Activated naive CD8-positive, alpha-beta T cell treated with anti-CD3 and anti-CD28 coated beads for 36 hours (primary cell): ENCODE results near the gene EDN1. TPM values are rescaled to one million over a fixed set of nuclear protein-coding genes. Genes with fewer than 3 reads are reported as not detected.
"Not testable (repeated sequence)": the region's sequence is repeated elsewhere in the genome, so short reads cannot be mapped to it uniquely, and the experiment has no call there.

ENCODE experiments used
- DNase-seq: peaks from one replicate; pipeline ENCODE4 v3.0.0; 2021
- H3K27ac Mint-ChIP-seq: one replicate; pipeline ENCODE4 v1.8.0; 2022; ENCODE audit warnings: mild to moderate bottlenecking, moderate library complexity, mixed read lengths
- H3K27me3 Mint-ChIP-seq: one replicate; pipeline ENCODE4 v1.8.0; 2022; ENCODE audit warnings: mild to moderate bottlenecking, mixed read lengths
- H3K36me3 Mint-ChIP-seq: one replicate; pipeline ENCODE4 v1.8.0; 2021; ENCODE audit warnings: mild to moderate bottlenecking, mixed read lengths
- H3K4me1 Mint-ChIP-seq: one replicate; pipeline ENCODE4 v1.8.0; 2021; ENCODE audit warnings: mixed read lengths
- H3K4me3 Mint-ChIP-seq: one replicate; pipeline ENCODE4 v1.8.0; 2022; ENCODE audit warnings: mild to moderate bottlenecking, moderate library complexity, mixed read lengths
- H3K9me3 Mint-ChIP-seq: one replicate; pipeline ENCODE4 v1.8.0; 2022; ENCODE audit warnings: mixed read lengths
- total RNA-seq, 2 experiments: library from RNA; stranded (reverse); gene quantifications; one replicate each; pipeline ENCODE4 v1.2.3, GENCODE V29; 2021

EDN1 gene
- total RNA-seq, 2 experiments from 2014 or later, result not detected

- H3K4me1 Mint-ChIP-seq, result no peaks in the 10 kb centered on the region
- no peak overlapping the region for H3K27ac Mint-ChIP-seq
- H3K9me3 Mint-ChIP-seq, result peaks cover 3% of the 10 kb centered on the region
- H3K4me3 Mint-ChIP-seq, result no peak overlapping the region
- peaks cover 2% of the 10 kb centered on the region for H3K36me3 Mint-ChIP-seq
- peaks cover 38% of the 10 kb centered on the region for H3K27me3 Mint-ChIP-seq
- no peak for DNase-seq
These were observed 28.6 kb downstream of the EDN1 start for GRCh38 chr6:12318749-12319148.

- H3K9me3 Mint-ChIP-seq, H3K4me1 Mint-ChIP-seq, H3K4me3 Mint-ChIP-seq, H3K27ac Mint-ChIP-seq, DNase-seq, H3K36me3 Mint-ChIP-seq: not testable (repeated sequence)
- H3K27me3 Mint-ChIP-seq, result peaks cover 27% of the 10 kb centered on the region
These were observed 29.9 kb downstream of the EDN1 start for GRCh38 chr6:12320074-12320473.

GRCh38 chr6:12324099-12324498, 33.9 kb downstream of the EDN1 start:
- no peak overlapping the region for H3K27ac Mint-ChIP-seq
- H3K27me3 Mint-ChIP-seq, result peaks cover 13% of the 10 kb centered on the region
- H3K9me3 Mint-ChIP-seq, result no peaks in the 10 kb centered on the region
- DNase-seq, result no peak
- H3K36me3 Mint-ChIP-seq, result no peaks in the 10 kb centered on the region
- H3K4me1 Mint-ChIP-seq, result no peaks in the 10 kb centered on the region
- no peak overlapping the region for H3K4me3 Mint-ChIP-seq

GRCh38 chr6:12324748-12325147, 34.6 kb downstream of the EDN1 start:
- Mint-ChIP-seq H3K36me3 (no peaks in the 10 kb centered on the region), H3K4me3 (no peak overlapping the region), H3K27ac (no peak overlapping the region), H3K9me3 (no peaks in the 10 kb centered on the region), H3K27me3 (peaks cover 13% of the 10 kb centered on the region), H3K4me1 (no peaks in the 10 kb centered on the region)
- no peak for DNase-seq

GRCh38 chr6:12325872-12326271, 35.7 kb downstream of the EDN1 start:
- H3K36me3 Mint-ChIP-seq, result no peaks in the 10 kb centered on the region
- no peak for DNase-seq
- no peaks in the 10 kb centered on the region for H3K4me1 Mint-ChIP-seq
- peaks cover 6% of the 10 kb centered on the region for H3K27me3 Mint-ChIP-seq
- H3K9me3 Mint-ChIP-seq, result no peaks in the 10 kb centered on the region
- no peak overlapping the region for H3K27ac Mint-ChIP-seq
- no peak overlapping the region for H3K4me3 Mint-ChIP-seq

GRCh38 chr6:12327391-12327790, 37.2 kb downstream of the EDN1 start:
- Mint-ChIP-seq H3K9me3 (no peaks in the 10 kb centered on the region), H3K4me1 (no peaks in the 10 kb centered on the region), H3K27ac (no peak overlapping the region), H3K27me3 (no peaks in the 10 kb centered on the region), H3K36me3 (no peaks in the 10 kb centered on the region), H3K4me3 (no peak overlapping the region)
- DNase-seq, result no peak

- H3K9me3 Mint-ChIP-seq, result no peaks in the 10 kb centered on the region
- no peaks in the 10 kb centered on the region for H3K27me3 Mint-ChIP-seq
- no peak overlapping the region for H3K27ac Mint-ChIP-seq
- DNase-seq, result no peak
- H3K36me3 Mint-ChIP-seq, result no peaks in the 10 kb centered on the region
- H3K4me1 Mint-ChIP-seq, result no peaks in the 10 kb centered on the region
- H3K4me3 Mint-ChIP-seq, result no peak overlapping the region
These were observed 37.8 kb downstream of the EDN1 start for GRCh38 chr6:12327988-12328387.

GRCh38 chr6:12328701-12329100, 38.5 kb downstream of the EDN1 start:
- no peak overlapping the region for H3K27ac Mint-ChIP-seq
- no peaks in the 10 kb centered on the region for H3K9me3 Mint-ChIP-seq
- H3K4me1 Mint-ChIP-seq, result no peaks in the 10 kb centered on the region
- no peak for DNase-seq
- no peak overlapping the region for H3K4me3 Mint-ChIP-seq
- no peaks in the 10 kb centered on the region for H3K36me3 Mint-ChIP-seq
- no peaks in the 10 kb centered on the region for H3K27me3 Mint-ChIP-seq

- Mint-ChIP-seq H3K4me3 (no peak overlapping the region), H3K27ac (no peak overlapping the region), H3K4me1 (no peaks in the 10 kb centered on the region), H3K9me3 (no peaks in the 10 kb centered on the region), H3K27me3 (no peaks in the 10 kb centered on the region), H3K36me3 (no peaks in the 10 kb centered on the region)
- no peak for DNase-seq
These were observed 41.3 kb downstream of the EDN1 start for GRCh38 chr6:12331474-12331873.

GRCh38 chr6:12331951-12332749, 42.0 kb downstream of the EDN1 start:
- H3K4me1 Mint-ChIP-seq, result no peaks in the 10 kb centered on the region

GRCh38 chr6:12332750-12333079, 42.6 kb downstream of the EDN1 start:
- not testable (repeated sequence) for H3K4me3 Mint-ChIP-seq, H3K4me1 Mint-ChIP-seq, H3K36me3 Mint-ChIP-seq, DNase-seq, H3K27ac Mint-ChIP-seq, H3K27me3 Mint-ChIP-seq, H3K9me3 Mint-ChIP-seq

More at GRCh38 chr6:12331951-12332749, 42.0 kb downstream of the EDN1 start:
- Mint-ChIP-seq H3K36me3 (no peaks in the 10 kb centered on the region), H3K4me3 (no peak overlapping the region), H3K27me3 (no peaks in the 10 kb centered on the region), H3K9me3 (no peaks in the 10 kb centered on the region), H3K27ac (no peak overlapping the region)
- no peak for DNase-seq

GRCh38 chr6:12333128-12333527, 43.0 kb downstream of the EDN1 start:
- Mint-ChIP-seq H3K27me3 (no peaks in the 10 kb centered on the region), H3K36me3 (no peaks in the 10 kb centered on the region), H3K4me1 (no peaks in the 10 kb centered on the region), H3K9me3 (no peaks in the 10 kb centered on the region), H3K27ac (no peak overlapping the region), H3K4me3 (no peak overlapping the region)
- DNase-seq, result no peak

- no peaks in the 10 kb centered on the region for H3K9me3 Mint-ChIP-seq
- H3K4me1 Mint-ChIP-seq, result no peaks in the 10 kb centered on the region
- no peak overlapping the region for H3K27ac Mint-ChIP-seq
These were observed 44.5 kb downstream of the EDN1 start for GRCh38 chr6:12334526-12335130.

GRCh38 chr6:12335131-12335527, 45.0 kb downstream of the EDN1 start:
- Mint-ChIP-seq H3K36me3 (no peaks in the 10 kb centered on the region), H3K4me3 (no peak overlapping the region), H3K4me1 (no peaks in the 10 kb centered on the region), H3K27me3 (no peaks in the 10 kb centered on the region), H3K27ac (no peak overlapping the region), H3K9me3 (no peaks in the 10 kb centered on the region)
- no peak for DNase-seq

More at GRCh38 chr6:12334526-12335130, 44.5 kb downstream of the EDN1 start:
- DNase-seq, result no peak
- H3K36me3 Mint-ChIP-seq, result no peaks in the 10 kb centered on the region
- H3K4me3 Mint-ChIP-seq, result no peak overlapping the region
- no peaks in the 10 kb centered on the region for H3K27me3 Mint-ChIP-seq

GRCh38 chr6:12335717-12336116, 45.6 kb downstream of the EDN1 start:
- Mint-ChIP-seq H3K27me3 (peaks cover 3% of the 10 kb centered on the region), H3K9me3 (no peaks in the 10 kb centered on the region), H3K4me3 (no peak overlapping the region), H3K4me1 (no peaks in the 10 kb centered on the region), H3K27ac (no peak overlapping the region), H3K36me3 (no peaks in the 10 kb centered on the region)
- no peak for DNase-seq
